Lower leg skin (tissue), 3 donors: ENCODE results near the gene DALRD3.

Source experiments
- CTCF ChIP-seq, 3 donors: fragments of 450-650 bp; IDR thresholded peaks; one replicate each; pipeline ENCODE4 v1.5.1; 2016; ENCODE audit warnings: antibody characterized with exemption in 3 of 3, mild to moderate bottlenecking in 3 of 3, moderate library complexity in 2 of 3
- POLR2A ChIP-seq, 2 donors: fragments of 450-650 bp; IDR thresholded peaks; one replicate each; pipeline ENCODE4 v1.6.1; 2016 to 2017; ENCODE audit warnings: antibody characterized with exemption in 2 of 2, mild to moderate bottlenecking in 1 of 2, moderate library complexity in 1 of 2

DNA sequence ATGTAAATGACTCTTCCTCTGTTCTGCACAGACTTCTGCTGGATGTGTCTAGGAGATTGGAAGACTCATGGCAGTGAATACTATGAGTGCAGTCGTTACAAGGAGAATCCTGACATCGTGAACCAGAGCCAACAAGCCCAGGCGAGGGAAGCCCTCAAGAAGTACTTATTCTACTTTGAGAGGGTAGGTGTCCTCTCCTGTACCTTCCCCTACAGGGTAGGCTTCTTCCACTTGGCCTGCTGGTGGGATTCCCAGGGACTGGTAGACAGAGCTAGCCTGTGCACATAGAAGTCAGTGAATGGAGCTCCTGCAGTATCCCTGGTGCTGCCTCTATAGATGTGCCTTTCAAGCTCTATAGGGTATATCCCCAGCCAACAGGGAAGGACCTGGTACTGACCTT lies 38.9 kb downstream of the DALRD3 start:
- no peak for TF ChIP-seq CTCF (IDR thresholded peaks at IDR 0.05)
- no peak for TF ChIP-seq POLR2A (IDR thresholded peaks at IDR 0.05)
